GM23338 (cell line): ENCODE data around the gene NBAS. TPM values are rescaled to one million over a fixed set of nuclear protein-coding genes. Genes with fewer than 3 reads are reported as not detected.

ENCODE experiments used
- ATAC-seq: fragments of 200-7000 bp; cut with Tn5 transposase; 3 replicates; pipeline ENCODE4 v1.9.1; 2020
- DNase-seq: peaks from one replicate; pipeline ENCODE4 v3.0.0-alpha.2; 2015; ENCODE audit warnings: low spot score
- H2AFZ ChIP-seq: fragments of 200-600 bp; sonication (generic); 2 replicates; pipeline ENCODE4 v1.8.0; 2016; ENCODE audit warnings: antibody characterized with exemption, mild to moderate bottlenecking, moderate library complexity
- H3F3A ChIP-seq: fragments of 200-600 bp; sonication (generic); replicated peaks from 2 replicates; pipeline ENCODE4 v1.8.0; 2017; ENCODE audit warnings: antibody characterized with exemption, mixed run types, low read depth
- H3K27ac ChIP-seq: fragments of 200-600 bp; sonication (generic); 2 replicates; pipeline ENCODE4 v1.6.1; 2016; ENCODE audit warnings: low read depth
- H3K27me3 ChIP-seq: fragments of 200-600 bp; sonication (generic); 2 replicates; pipeline ENCODE4 v1.8.0; 2016; ENCODE audit warnings: mild to moderate bottlenecking, mixed run types, moderate library complexity; ENCODE audit not compliant: insufficient read depth
- H3K36me3 ChIP-seq: fragments of 200-600 bp; sonication (generic); 2 replicates; pipeline ENCODE4 v1.8.0; 2016; ENCODE audit warnings: mild to moderate bottlenecking; ENCODE audit not compliant: insufficient read depth
- H3K4me1 ChIP-seq: fragments of 200-600 bp; sonication (generic); 2 replicates; pipeline ENCODE4 v1.8.0; 2016; ENCODE audit warnings: mild to moderate bottlenecking, moderate library complexity; ENCODE audit not compliant: insufficient read depth
- H3K4me2 ChIP-seq: fragments of 200-600 bp; sonication (generic); 2 replicates; pipeline ENCODE4 v1.7.1; 2017; ENCODE audit warnings: mixed run types
- H3K4me3 ChIP-seq: fragments of 200-600 bp; sonication (generic); 2 replicates; pipeline ENCODE4 v1.6.1; 2016; ENCODE audit warnings: mixed run types
- H3K79me2 ChIP-seq: fragments of 200-600 bp; sonication (generic); replicated peaks from 2 replicates; pipeline ENCODE4 v1.8.0; 2017; ENCODE audit warnings: mild to moderate bottlenecking; ENCODE audit not compliant: insufficient read depth
- H3K9me2 ChIP-seq: fragments of 200-600 bp; sonication (generic); 2 replicates; pipeline ENCODE4 v1.8.0; 2017; ENCODE audit not compliant: insufficient read depth
- H4K20me1 ChIP-seq: fragments of 200-600 bp; sonication (generic); replicated peaks from 2 replicates; pipeline ENCODE4 v1.8.0; 2017; ENCODE audit warnings: mild to moderate bottlenecking; ENCODE audit not compliant: insufficient read depth
- H3K27ac Mint-ChIP-seq: 2 replicates; pipeline ENCODE4 v1.8.0; 2020; ENCODE audit warnings: inconsistent platforms, mild to moderate bottlenecking, moderate library complexity, mixed read lengths
- H3K27me3 Mint-ChIP-seq: 3 replicates; pipeline ENCODE4 v1.8.0; 2022; ENCODE audit warnings: low read depth, mild to moderate bottlenecking, moderate library complexity, mixed read lengths, inconsistent platforms; ENCODE audit not compliant: insufficient read depth, poor library complexity
- H3K36me3 Mint-ChIP-seq: 3 replicates; pipeline ENCODE4 v1.8.0; 2021; ENCODE audit warnings: low read depth, mild to moderate bottlenecking, inconsistent platforms, moderate library complexity, mixed read lengths
- H3K4me1 Mint-ChIP-seq: 3 replicates; pipeline ENCODE4 v1.8.0; 2020; ENCODE audit warnings: mild to moderate bottlenecking, inconsistent platforms, mixed read lengths
- H3K4me3 Mint-ChIP-seq: 3 replicates; pipeline ENCODE4 v1.8.0; 2021; ENCODE audit warnings: moderate library complexity, mild to moderate bottlenecking, inconsistent platforms, mixed read lengths
- H3K9me3 Mint-ChIP-seq: 3 replicates; pipeline ENCODE4 v1.8.0; 2020; ENCODE audit warnings: moderate library complexity, mild to moderate bottlenecking, inconsistent platforms, mixed read lengths
- CREB1 ChIP-seq: fragments of 250-450 bp; sonication (Bioruptor Pico); IDR thresholded peaks from 2 replicates; pipeline ENCODE4 v1.5.0; 2020; ENCODE audit warnings: low read depth, mild to moderate bottlenecking, moderate library complexity
- ETS1 ChIP-seq: IDR thresholded peaks from 2 replicates; pipeline ENCODE4 v1.6.1; 2016; ENCODE audit warnings: antibody characterized with exemption
- EZH2phosphoT487 ChIP-seq: fragments of 200-600 bp; sonication (generic); IDR thresholded peaks from one replicate; pipeline ENCODE4 v1.8.1; 2018; ENCODE audit warnings: antibody characterized with exemption; ENCODE audit not compliant: unreplicated experiment
- JUNB ChIP-seq: IDR thresholded peaks from one replicate; pipeline ENCODE4 v1.6.1; 2016; ENCODE audit warnings: antibody characterized with exemption; ENCODE audit not compliant: unreplicated experiment
- NANOG ChIP-seq: IDR thresholded peaks from 2 replicates; pipeline ENCODE4 v1.6.1; 2016; ENCODE audit warnings: antibody characterized with exemption, borderline replicate concordance
- POLR2AphosphoS5 ChIP-seq: IDR thresholded peaks from 2 replicates; pipeline ENCODE4 v1.6.1; 2016; ENCODE audit warnings: antibody characterized with exemption, low read depth
- REST ChIP-seq: IDR thresholded peaks from one replicate; pipeline ENCODE4 v1.6.1; 2018; ENCODE audit warnings: antibody characterized with exemption; ENCODE audit not compliant: unreplicated experiment
- STAT1 ChIP-seq: IDR thresholded peaks from one replicate; pipeline ENCODE4 v1.6.1; 2016; ENCODE audit warnings: antibody characterized with exemption; ENCODE audit not compliant: unreplicated experiment
- ZNF114 ChIP-seq: fragments of 250-450 bp; sonication (Bioruptor Pico); IDR thresholded peaks from 2 replicates; pipeline ENCODE4 v1.5.0; 2020; ENCODE audit warnings: mild to moderate bottlenecking, moderate library complexity
- ZNF331 ChIP-seq: fragments of 250-450 bp; sonication (Bioruptor Pico); IDR thresholded peaks from 2 replicates; pipeline ENCODE4 v1.5.0; 2020; ENCODE audit warnings: low read depth, mild to moderate bottlenecking, moderate library complexity
- polyA plus RNA-seq: library from polyadenylated mRNA; unstranded; fragments of >200 nt; fragmentation: Nextera tagmentation; extraction: Ambion mirVana; gene quantifications from 2 replicates; pipeline ENCODE4 v1.2.1, GENCODE V29; 2016
- total RNA-seq: library from RNA; depleted of rRNA; stranded (reverse); fragments of >200 nt; shearing (Covaris generic); gene quantifications from 2 replicates; pipeline ENCODE4 v1.2.3, GENCODE V29; 2014
- TF ChIP-seq, protein P1 (sequence below), 2 experiments: fragments of 200-600 bp in 1 of 2; sonication (generic) in 1 of 2; conservative IDR thresholded peaks; 2 replicates each; pipeline versions ENCODE4 v1.5.1 to v1.6.1; 2016 to 2017; ENCODE audit warnings: antibody characterized with exemption in 2 of 2, low read depth in 2 of 2, mild to moderate bottlenecking in 2 of 2, moderate library complexity in 1 of 2

NBAS gene
- total and polyA plus RNA-seq, 2 experiments from 2014 or later = 24.8 to 38.9 TPM

GRCh38 chr2:15145919-15146318 lies 415.2 kb downstream of the NBAS start (continued):
- TF ChIP-seq REST (no peak), ZNF114 (CRISPR knock-in tag) (no peak), NANOG (no peak), EZH2phosphoT487 (no peak), CREB1 (no peak), ETS1 (no peak)

DNA sequence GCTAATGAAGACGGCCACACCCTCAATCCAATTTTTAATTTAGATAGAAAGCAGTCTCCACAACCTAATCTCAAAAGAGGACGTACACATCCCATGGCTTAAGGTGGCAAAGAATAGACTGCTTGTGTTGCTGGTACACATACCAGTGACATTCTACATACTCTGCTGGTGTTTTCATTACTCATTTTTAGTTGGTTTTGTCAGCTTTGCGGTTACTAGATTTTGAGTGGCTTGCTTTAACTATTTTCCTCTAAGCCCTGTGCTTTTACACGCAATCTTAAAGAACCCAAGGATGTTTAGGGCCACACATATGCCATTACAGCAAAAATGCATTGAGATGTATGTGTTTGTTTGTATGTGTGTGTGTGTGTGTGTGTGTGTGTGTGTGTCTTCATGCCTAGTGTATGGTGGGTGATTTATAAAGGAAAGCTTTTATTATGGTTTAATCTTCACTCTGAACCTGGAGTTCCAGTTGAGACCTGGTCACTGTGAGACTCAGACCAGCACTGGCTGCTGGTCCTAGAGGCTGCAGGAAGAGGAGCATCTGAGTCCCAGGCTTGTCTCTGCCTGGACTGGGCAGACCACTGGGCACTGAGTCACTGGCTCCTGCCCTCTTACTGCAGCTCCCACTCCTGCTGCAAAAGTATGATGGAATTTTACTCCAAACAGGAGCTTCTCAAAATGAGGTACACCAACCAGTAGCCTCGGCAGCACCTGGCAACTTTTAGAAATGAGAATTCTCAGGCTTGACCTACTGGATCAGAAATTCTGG lies 415.9 kb downstream of the NBAS start:
- no peak overlapping the region for H3K27ac Mint-ChIP-seq
- peaks cover 13% of the 10 kb centered on the region for H3K4me1 Mint-ChIP-seq
- Histone ChIP-seq H3K27ac (no peak overlapping the region), H3K4me2 (no peak overlapping the region), H4K20me1 (no peaks in the 10 kb centered on the region), H3K79me2 (no peaks in the 10 kb centered on the region), H2AFZ (no peak overlapping the region), H3K9me2 (no peaks in the 10 kb centered on the region), H3K4me3 (no peak overlapping the region), H3F3A (no peaks in the 10 kb centered on the region), H3K36me3 (no peaks in the 10 kb centered on the region), H3K27me3 (no peaks in the 10 kb centered on the region), H3K4me1 (no peaks in the 10 kb centered on the region; the same call in 1 of the 2 replicates)
- H3K27me3 Mint-ChIP-seq = peaks cover 2% of the 10 kb centered on the region
- ATAC-seq (no peak), DNase-seq (no peak)
- no peaks in the 10 kb centered on the region for H3K9me3 Mint-ChIP-seq
- H3K4me3 Mint-ChIP-seq = no peak overlapping the region
- no peaks in the 10 kb centered on the region for H3K36me3 Mint-ChIP-seq
- no peak for TF ChIP-seq ZNF331 (CRISPR knock-in tag)
- no peak for TF ChIP-seq CREB1
- no peak for TF ChIP-seq EZH2phosphoT487
- TF ChIP-seq POLR2AphosphoS5 = no peak
- no peak for TF ChIP-seq JUNB
- TF ChIP-seq ETS1 = no peak
- no peak for TF ChIP-seq STAT1
- TF ChIP-seq, protein P1, sequence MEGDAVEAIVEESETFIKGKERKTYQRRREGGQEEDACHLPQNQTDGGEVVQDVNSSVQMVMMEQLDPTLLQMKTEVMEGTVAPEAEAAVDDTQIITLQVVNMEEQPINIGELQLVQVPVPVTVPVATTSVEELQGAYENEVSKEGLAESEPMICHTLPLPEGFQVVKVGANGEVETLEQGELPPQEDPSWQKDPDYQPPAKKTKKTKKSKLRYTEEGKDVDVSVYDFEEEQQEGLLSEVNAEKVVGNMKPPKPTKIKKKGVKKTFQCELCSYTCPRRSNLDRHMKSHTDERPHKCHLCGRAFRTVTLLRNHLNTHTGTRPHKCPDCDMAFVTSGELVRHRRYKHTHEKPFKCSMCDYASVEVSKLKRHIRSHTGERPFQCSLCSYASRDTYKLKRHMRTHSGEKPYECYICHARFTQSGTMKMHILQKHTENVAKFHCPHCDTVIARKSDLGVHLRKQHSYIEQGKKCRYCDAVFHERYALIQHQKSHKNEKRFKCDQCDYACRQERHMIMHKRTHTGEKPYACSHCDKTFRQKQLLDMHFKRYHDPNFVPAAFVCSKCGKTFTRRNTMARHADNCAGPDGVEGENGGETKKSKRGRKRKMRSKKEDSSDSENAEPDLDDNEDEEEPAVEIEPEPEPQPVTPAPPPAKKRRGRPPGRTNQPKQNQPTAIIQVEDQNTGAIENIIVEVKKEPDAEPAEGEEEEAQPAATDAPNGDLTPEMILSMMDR (conservative IDR thresholded peaks at IDR 0.05; ENCODE audit: low read depth in 2 of 2) = no peak
- TF ChIP-seq REST = no peak
